GM18907 (cell line): ENCODE results near the gene RAB24.
"Not testable (repeated sequence)": the region's sequence is repeated elsewhere in the genome, so short reads cannot be mapped to it uniquely, and the experiment has no call there.

Experiments used
- ATAC-seq: cut with Tn5 transposase; IDR thresholded peaks from one replicate; pipeline ENCODE4 v1.9.1; 2021; ENCODE audit warnings: mild to moderate bottlenecking, moderate library complexity; ENCODE audit not compliant: unreplicated experiment

RAB24 gene

GRCh38 chr5:177311723-177312648 is 8.5 kb upstream of the RAB24 start, which contains the start of gene MXD3:
Gene MXD3 (minus strand): TSS chr5:177311898. CDS start chr5:177311830, 68 bp downstream.
- peak; percentile 76 for ATAC-seq

- ATAC-seq = peak; percentile 2
Measured at GRCh38 chr5:177311392-177311722, 7.8 kb upstream of the RAB24 start.

GRCh38 chr5:177310757-177311391 is 7.4 kb upstream of the RAB24 start:
- ATAC-seq = no peak

- ATAC-seq = no peak
Measured at GRCh38 chr5:177310332-177310731, 6.8 kb upstream of the RAB24 start.

- no peak for ATAC-seq
Measured at GRCh38 chr5:177309351-177310191, 6.1 kb upstream of the RAB24 start.

GRCh38 chr5:177308740-177309139 is 5.2 kb upstream of the RAB24 start:
- ATAC-seq = no peak

- ATAC-seq = no peak
Measured at GRCh38 chr5:177307544-177308363, 4.2 kb upstream of the RAB24 start.

GRCh38 chr5:177306674-177307543 is 3.4 kb upstream of the RAB24 start:
- no peak for ATAC-seq

GRCh38 chr5:177306103-177306640 is 2.7 kb upstream of the RAB24 start:
- not testable (repeated sequence) for ATAC-seq

GRCh38 chr5:177304392-177305119 is 1.0 kb upstream of the RAB24 start:
- ATAC-seq = no peak

GRCh38 chr5:177303925-177304391 is 439 bp upstream of the RAB24 start:
- no peak for ATAC-seq

- ATAC-seq = no peak
Measured at GRCh38 chr5:177302354-177303110, 987 bp downstream of the RAB24 start.

- ATAC-seq = no peak
Measured at GRCh38 chr5:177301503-177302165, 1.9 kb downstream of the RAB24 start.

- no peak for ATAC-seq
Measured at GRCh38 chr5:177300951-177301350, 2.6 kb downstream of the RAB24 start.

- ATAC-seq = peak; percentile 40
Measured at GRCh38 chr5:177300236-177300880, 3.2 kb downstream of the RAB24 start.

GRCh38 chr5:177299697-177300096 is 3.8 kb downstream of the RAB24 start:
- ATAC-seq = no peak

- ATAC-seq = no peak
Measured at GRCh38 chr5:177297922-177298321, 5.6 kb downstream of the RAB24 start.
